ENCODE data around the gene ZDHHC21.
"Not testable (repeated sequence)": the region's sequence is repeated elsewhere in the genome, so short reads cannot be mapped to it uniquely, and the experiment has no call there.

ZDHHC21 gene

DNA sequence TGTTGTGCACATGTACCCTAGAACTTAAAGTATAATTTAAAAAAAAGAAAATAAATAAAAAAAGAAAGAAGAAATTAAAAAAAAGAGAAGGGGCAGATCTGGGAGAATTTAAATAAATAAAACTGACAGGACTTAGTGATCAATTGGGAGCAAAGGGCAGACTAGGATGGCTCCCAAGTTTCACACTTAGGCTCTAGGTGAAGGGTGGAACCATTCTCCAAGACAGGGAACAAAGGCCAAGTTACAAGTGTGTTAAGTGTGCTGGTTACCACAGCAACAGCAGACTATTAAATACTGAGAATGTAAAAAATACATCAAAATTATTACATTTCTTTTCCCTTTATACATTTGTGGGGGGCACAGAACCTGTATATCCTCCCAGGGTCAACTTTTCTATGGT, 7.1 kb downstream of the ZDHHC21 start:
- in situ Hi-C loops (cut with MboI; ENCODE audit: low sequenced_read_pairs): no loop called here

DNA sequence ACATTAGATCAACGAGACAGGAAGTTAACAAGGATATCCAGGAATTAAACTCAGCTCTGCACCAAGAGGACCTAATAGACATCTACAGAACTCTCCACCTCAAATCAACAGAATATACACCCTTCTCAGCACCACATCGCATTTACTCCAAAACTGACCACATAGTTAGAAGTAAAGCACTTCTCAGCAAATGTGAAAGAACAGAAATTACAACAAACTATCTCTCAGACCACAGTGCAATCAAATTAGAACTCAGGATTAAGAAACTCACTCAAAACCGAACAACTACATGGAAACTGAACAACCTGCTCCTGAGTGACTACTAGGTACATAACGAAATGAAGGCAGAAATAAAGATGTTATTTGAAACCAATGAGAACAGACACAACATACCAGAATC, 10.6 kb downstream of the ZDHHC21 start:
- in situ Hi-C loops (cut with MboI; ENCODE audit: low sequenced_read_pairs): not testable (repeated sequence)

DNA sequence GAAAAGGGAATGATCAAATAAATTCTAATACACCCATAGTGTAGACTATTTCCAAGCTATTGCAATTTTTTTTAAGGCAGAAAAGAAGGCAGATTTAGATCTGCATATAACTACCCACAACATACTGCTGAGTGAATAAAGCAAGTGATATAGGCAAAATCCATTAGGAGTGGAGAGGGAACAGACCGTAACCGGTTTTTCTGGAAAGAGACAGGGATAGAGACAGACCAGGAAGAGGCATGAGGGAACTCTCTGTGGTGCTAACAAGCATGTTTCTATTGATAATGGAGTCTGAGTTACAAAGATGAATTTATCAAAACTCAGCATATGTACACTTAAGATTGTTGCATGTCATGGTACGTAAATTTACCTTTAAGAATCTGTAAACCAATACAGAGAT, 14.5 kb downstream of the ZDHHC21 start:
- in situ Hi-C loops (cut with MboI; ENCODE audit: low sequenced_read_pairs): no loop called here

DNA sequence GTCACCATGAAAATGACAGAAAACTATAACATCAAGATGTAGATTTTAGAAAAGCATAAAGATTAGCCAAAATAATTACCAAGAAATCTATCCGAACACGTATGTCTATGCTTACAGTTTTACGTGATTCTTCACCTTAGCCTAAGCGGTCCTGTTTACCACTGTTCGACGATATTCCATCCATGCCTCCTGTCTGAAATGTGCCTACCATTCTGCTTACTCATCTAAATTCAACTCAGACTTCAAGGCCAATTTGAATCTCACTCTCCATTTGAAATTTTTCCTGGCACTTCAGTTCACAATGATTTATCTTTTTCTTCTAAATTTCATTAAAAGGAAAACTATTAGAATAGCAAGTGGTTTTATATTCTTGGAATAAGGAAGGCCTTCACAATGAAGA, 15.4 kb downstream of the ZDHHC21 start:
- in situ Hi-C loops (cut with MboI; ENCODE audit: low sequenced_read_pairs): no loop called here

DNA sequence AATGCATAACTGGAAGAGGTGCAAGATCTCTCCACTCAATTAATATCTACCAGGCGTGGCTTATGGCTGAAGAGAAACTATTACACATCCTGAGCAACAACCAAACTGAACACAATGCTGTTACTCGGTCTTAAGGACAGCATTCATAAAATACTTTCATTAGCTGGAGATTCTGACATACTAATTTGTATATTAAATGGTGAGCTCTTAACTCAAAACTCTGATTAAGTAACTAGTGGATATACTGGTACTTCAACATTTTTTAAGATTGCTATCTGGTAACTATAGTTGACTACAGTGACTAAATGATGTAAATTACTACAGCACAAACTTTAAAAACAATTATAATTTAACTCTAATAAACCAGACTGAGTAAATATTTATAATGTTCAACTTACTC, 15.8 kb downstream of the ZDHHC21 start:
- in situ Hi-C loops (cut with MboI; ENCODE audit: low sequenced_read_pairs): no loop called here

DNA sequence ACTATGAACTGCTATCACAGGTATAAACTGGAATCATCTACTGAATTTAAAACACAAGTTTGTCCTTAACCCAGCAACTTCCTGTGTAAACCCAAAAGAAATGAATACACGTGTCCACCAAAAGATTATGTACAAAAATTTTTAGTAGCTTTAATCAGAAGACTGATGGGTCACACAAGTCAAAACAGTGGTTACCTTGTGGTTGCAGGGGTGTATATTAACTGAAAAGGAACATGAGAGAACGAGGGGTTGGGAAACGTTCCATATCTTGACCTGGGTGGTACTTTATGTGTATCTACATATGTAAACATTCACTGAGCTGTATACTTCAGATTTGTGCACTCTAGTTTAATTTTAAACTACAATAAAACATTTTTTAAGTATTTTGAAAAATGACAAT, 18.6 kb downstream of the ZDHHC21 start:
- in situ Hi-C loops (cut with MboI; ENCODE audit: low sequenced_read_pairs): no loop called here

DNA sequence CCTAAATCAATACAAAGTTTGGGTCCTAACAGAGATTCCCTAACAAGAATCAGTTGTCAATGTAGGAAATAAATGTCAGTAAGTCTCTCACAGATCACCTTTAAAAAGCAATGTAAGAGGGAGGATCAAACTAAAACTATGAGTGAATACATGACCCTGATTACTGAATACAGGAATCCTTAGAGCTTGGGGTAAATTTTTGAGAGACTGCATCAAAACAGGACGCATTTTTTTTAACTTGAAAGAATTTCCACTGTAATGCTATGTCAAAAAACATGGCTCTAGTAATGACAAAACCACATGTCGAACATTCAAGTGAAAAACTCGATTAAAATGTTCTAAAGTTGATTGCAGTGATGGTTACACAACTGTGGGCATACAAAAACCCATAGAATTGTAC, 21.9 kb downstream of the ZDHHC21 start:
- in situ Hi-C loops (cut with MboI; ENCODE audit: low sequenced_read_pairs): no loop called here

DNA sequence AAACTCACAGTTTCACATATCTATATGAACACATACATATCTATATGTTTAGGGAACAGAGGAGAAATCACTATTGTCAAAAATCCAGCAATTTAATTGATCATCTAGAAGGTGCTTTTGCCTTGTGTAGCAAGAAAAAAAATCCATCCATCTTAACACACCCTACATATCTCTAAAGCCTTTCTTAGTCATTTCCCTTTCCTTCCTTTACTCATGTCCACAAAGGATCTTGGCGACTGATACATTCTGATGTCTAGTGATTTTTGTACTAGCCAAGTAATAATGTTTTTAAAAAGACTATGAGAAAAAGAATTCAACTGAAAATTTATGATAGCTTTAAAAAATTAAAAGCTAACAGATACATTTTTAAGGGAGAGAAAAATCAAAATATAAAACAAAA, 22.5 kb downstream of the ZDHHC21 start:
- in situ Hi-C loops (cut with MboI; ENCODE audit: low sequenced_read_pairs): no loop called here

DNA sequence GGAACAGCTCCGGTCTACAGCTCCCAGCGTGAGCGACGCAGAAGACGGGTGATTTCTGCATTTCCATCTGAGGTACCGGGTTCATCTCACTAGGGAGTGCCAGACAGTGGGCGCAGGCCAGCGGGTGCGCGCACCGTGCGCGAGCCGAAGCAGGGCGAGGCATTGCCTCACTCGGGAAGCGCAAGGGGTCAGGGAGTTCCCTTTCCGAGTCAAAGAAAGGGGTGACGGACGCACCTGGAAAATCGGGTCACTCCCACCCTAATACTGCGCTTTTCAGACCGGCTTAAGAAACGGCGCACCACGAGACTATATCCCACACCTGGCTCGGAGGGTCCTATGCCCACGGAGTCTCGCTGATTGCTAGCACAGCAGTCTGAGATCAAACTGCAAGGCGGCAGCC, 29.2 kb downstream of the ZDHHC21 start:
- in situ Hi-C loops (cut with MboI; ENCODE audit: low sequenced_read_pairs): not testable (repeated sequence)

DNA sequence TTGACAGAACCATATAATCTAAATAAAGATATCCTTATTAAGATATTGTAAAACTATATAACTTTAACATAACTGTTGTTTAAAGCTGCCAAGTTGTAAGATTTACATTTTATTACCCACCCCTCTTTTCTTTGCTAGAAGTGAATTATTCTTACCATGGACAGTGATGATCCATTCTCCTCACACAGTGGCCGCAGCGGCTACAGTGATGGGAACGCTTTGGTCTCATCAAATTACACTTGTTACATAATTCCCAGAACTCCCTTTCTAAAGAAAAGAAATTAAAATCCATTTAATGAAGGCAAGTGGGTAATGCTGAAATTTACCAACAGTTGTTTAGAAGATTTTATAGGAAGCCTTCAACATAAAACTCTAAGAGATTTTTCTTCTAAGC, 31.2 kb downstream of the ZDHHC21 start:
- in situ Hi-C loops (cut with MboI; ENCODE audit: low sequenced_read_pairs): no loop called here

DNA sequence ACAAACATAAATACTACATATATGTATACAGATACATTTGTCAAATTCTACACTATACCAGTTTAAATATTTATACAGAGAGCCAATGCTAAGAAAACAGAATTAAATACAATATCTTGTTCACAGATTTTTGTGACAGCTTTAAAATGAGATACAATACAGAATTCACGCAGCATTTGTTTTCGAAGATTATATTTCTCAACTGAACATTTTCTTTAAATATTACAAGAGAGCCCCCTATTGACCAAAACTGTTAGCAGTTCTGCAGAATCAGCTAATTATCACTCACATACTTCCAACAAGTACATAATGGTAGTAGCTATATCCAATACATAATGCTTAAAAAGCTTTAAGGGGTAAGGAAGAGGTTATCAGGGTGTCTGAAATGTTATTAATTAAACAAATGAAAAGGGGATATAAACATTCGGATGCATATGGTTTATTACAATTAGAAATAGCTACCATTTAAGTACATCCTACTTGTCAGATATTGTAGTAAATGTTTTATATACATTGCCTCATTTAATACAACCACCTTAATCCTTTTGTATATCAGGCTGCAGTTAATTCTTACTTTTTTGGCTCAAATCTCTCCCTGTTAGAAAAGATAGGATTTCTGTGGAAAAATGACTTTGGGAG, 31.7 kb downstream of the ZDHHC21 start:
- in situ Hi-C loops (cut with MboI; ENCODE audit: low sequenced_read_pairs): no loop called here

DNA sequence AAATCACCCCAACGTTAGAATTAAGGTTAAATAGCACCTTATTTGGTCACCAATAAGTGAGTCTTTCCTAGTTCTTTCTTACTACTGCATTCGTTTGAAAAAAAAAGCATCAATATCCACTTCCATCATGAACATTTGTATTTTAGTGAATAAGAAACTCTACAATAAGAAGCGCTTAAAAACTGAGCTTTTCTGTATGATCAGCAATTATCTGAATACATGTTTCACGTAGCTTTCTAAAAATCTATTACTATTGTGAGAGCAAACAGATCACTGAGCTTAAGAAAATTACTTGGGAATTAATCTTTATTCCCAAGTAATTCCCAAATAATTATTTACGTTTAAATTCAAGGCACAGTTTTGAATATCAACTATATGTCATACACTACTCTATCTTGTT, 32.5 kb downstream of the ZDHHC21 start:
- in situ Hi-C loops (cut with MboI; ENCODE audit: low sequenced_read_pairs): no loop called here

DNA sequence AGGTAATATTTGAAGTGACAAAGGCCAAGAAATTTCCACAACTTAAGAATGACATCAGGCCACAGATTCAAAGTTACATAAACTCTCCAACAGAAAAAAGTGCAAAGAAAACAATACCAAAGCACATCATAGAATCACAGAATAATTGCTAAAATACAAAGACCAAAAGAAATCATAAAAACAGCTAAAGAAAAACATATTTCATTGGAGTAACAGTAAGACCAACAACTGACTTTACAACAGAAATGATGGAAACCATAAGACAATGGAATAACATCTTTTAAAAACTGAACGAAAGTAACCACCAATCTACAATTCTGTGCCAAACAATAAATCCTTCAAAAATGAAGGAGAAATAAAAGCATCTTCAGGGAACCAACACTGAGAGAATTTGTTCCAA, 38.3 kb downstream of the ZDHHC21 start:
- in situ Hi-C loops (cut with MboI; ENCODE audit: low sequenced_read_pairs): no loop called here

DNA sequence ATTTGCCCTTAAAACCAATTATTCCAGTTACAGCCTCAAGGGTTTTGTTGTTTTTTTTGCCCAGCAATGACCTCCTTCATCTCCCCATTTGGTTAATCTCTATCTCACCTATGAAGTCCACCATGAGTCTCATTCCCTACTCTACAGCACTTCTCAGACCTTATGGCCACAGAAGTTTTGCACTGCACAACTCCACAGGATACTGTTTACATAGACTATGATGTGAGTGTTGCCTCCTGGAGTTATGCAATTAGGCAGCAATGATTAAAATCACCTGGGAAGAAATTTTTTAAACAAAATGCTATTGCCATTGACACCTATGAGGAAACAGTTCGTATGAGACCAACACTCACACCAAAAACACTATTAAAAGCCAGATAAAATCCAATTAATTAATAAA, 39.7 kb downstream of the ZDHHC21 start:
- in situ Hi-C loops (cut with MboI; ENCODE audit: low sequenced_read_pairs): no loop called here

DNA sequence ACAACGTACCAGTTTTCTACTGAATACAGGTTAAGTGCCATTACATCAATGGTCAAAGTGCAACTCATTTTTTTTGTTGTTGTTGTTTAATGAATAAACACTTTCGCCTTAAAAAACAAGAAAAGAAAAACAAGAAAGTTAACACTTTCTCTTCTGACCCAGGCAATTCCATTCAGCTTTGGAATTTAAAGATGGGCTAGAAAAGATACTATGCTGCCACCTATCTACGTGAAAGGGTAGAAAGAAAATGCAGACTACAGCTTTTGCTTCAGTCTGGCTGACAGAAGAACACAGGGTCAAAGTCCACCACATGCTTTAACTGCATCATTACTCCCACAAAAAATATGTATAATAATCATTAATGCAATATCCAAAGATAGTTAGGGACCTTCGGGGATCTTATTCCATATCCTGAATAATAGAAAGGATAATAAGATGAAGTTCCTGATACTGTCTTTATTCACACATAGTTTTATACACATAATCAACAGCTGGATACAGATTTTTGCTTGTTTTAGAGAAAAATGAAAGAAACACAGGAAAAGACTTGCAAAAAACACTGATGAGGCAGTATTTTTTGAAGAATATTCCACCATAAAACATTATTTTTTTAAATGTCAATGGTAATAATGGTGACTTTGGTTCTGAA, 40.4 kb downstream of the ZDHHC21 start:
- in situ Hi-C loops (cut with MboI; ENCODE audit: low sequenced_read_pairs): no loop called here

DNA sequence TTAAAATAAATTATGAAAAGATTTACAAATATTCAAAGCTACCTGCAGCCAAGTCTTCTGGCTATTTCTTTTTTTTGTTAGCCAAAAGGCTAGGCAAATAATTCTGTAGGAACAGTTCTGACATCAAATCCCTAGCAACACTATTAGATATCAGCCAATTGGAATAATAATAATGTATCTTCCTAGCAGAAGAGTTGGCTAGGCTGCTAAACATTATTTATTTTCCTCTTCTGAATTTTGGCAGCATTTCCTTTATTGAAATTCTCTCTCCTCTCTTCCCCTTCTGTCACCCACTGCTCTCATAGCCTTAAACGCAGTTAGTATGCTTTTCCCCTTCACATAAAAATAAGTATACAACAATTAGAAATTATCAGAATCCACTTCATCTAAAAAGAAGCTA, 42.6 kb downstream of the ZDHHC21 start:
- in situ Hi-C loops (cut with MboI; ENCODE audit: low sequenced_read_pairs): no loop called here

DNA sequence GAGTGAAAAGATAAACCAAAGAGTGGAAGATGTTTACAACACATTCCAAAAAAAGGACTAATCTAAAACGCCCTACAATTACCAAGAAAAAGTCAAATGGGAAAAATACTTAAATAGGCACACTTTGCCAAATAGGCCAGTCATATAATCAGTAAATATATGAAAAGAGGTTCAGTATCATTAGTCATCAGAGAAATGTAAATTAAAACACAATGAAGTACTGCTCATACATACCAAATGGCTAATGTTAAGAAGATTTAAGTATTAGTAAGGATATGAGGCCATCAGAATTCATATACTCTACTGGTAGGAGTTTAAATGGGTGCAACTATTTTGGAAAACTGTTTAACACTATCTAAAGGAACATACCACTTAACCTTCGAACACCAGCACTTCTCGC, 47.6 kb downstream of the ZDHHC21 start:
- in situ Hi-C loops (cut with MboI; ENCODE audit: low sequenced_read_pairs): no loop called here

DNA sequence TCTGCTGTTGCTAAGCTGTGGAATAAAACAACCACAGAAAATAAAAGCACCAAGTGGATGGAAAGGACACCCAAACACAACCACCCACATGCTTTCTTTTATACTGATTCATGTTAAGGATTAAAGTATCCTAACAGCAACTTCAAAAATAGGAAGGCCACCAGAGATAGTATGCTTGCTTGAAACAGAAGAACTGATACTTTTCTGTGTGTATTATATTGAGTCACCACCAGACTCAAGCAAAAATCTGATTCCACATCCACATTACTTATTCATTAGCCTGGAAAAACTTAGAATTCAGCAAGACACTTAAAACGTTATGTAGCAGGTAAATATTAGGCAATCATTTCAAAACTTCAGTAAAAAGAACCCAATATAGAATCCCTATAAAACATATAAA, 52.3 kb downstream of the ZDHHC21 start:
- in situ Hi-C loops (cut with MboI; ENCODE audit: low sequenced_read_pairs): no loop called here

DNA sequence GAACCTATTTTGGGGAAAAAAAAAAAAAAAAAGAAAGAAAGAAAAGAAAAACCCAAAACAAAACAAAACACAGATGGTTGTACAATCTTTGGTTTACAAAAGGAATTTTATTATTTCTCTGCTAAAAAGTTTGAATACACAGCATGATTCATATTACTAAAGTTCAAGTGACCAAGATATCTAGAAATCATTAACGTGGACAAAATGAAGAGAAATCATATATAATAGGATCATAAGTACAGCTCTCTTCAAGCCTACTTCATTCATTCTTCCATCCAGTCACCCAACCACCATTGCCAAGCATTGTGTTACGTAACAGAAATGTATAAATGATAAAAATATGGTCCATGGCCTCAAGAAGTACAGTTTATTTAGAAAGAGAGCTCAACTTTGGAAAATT, 52.9 kb downstream of the ZDHHC21 start:
- in situ Hi-C loops (cut with MboI; ENCODE audit: low sequenced_read_pairs): no loop called here

DNA sequence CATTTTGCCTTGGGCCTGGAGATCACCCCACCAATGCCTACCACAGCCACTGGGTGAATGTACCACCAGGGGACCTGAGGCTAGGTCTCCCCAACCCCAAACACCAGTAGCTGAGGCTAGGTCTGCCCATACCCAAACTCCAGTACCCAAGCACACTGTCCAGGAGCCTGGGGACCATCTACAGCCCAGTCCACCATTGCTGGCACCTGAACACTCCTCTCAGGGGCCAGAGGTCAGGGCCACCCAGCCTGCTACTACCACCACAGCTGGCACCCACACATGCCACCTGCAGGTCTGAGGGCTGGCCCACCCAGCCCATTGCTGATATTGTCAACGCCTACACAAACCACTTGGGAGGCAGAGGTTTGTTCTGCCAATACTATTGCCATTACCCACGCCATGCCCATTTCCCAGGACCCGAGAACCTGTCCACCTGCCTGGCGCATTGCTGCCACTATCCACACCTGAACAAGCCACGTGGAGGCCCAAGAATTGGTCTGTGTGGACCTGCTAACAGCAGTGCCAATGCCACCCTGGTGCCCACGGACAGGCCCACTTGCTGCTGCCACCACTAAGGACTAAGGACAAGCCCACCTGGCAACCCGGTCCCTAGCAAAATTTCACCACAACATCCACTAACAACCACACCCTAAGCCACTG, 59.2 kb downstream of the ZDHHC21 start:
- in situ Hi-C loops (cut with MboI; ENCODE audit: low sequenced_read_pairs): no loop called here

DNA sequence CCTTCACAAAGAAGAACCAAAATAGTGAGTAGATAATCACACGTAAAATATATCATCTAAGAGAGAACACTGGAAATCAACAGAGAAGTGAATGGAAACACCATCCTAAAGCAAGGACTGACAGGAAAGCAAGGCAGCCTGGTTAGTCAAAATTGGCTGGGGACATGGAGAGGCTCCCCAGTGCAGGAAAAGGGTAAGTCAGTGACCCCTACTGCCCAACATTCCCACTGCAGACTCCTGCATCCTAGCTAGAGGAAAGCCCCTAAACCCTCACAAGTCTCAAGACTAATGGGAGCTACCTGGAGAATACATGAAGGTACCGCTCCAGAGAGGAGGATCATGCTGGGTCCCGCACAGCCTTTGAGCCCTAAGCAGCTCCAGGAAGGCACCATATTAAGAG, 60.1 kb downstream of the ZDHHC21 start:
- in situ Hi-C loops (cut with MboI; ENCODE audit: low sequenced_read_pairs): no loop called here

DNA sequence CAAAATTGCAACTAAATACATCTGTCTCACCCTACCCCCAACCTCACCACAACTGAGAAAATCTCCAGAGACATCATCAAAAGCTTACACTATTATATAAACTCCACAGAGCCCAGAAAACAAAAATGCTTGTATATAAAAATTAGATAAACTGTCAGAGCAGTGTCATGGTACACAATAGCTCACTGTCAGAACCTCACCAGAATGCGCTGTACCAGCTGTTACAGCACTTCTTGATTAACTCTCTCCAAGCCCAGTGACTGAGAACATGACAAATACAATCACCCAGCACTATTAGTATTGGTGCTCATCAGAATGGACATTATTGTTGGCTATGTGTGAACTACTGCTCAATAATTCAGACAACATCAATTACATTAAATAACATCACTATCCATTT, 65.7 kb downstream of the ZDHHC21 start:
- in situ Hi-C loops (cut with MboI; ENCODE audit: low sequenced_read_pairs): no loop called here
